ENCODE results near the gene CORO7.

Gene CORO7

DNA sequence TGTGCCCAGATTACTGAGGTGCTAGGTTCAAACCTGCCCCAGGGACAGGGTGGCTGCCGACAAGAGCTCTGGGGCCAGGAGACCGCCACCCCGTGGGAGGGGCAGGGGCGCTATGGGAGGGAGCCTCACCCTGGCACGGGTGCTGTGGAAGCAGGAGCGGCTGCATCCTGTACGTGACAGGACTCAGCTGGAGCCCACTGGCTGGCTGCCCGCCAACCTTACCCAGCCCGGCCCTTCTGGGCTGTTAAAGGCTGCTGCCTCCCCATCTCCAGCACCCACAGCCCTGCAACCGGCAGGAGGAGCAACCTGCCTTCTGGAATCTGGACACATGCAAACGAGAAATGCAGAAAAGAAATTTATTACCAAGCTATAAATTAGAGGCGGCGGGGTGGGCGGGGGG is 76.5 kb downstream of the CORO7 start:
- Histone ChIP-seq H2AFZ (ENCODE audit: low read length) (no peak overlapping the region), H3K4me3 (ENCODE audit: low read depth, low read length, poor library complexity, severe bottlenecking) (no peak overlapping the region), H3K9me2 (ENCODE audit: low read depth, low read length) (no peaks in the 10 kb centered on the region), H4K20me1 (ENCODE audit: insufficient read depth, low read length) (no peaks in the 10 kb centered on the region), H3F3A (ENCODE audit: insufficient read depth, low read length) (no peaks in the 10 kb centered on the region), H3K27ac (ENCODE audit: low read depth, low read length, poor library complexity, severe bottlenecking) (no peak overlapping the region), H3K27me3 (ENCODE audit: insufficient read depth, low read length) (no peaks in the 10 kb centered on the region), H3K4me1 (ENCODE audit: insufficient read depth, low read length, severe bottlenecking) (no peaks in the 10 kb centered on the region), H3K9me3 (ENCODE audit: low read length) (no peaks in the 10 kb centered on the region), H3K36me3 (ENCODE audit: insufficient read depth, low read length) (peaks cover 35% of the 10 kb centered on the region), H3K9ac (ENCODE audit: low read length) (no peak overlapping the region), H3K4me2 (ENCODE audit: low read length) (no peak overlapping the region), H3K79me2 (ENCODE audit: insufficient read depth, low read length) (peaks cover 4% of the 10 kb centered on the region; the same call in 1 of the 2 replicates)
- TF ChIP-seq, protein P1, sequence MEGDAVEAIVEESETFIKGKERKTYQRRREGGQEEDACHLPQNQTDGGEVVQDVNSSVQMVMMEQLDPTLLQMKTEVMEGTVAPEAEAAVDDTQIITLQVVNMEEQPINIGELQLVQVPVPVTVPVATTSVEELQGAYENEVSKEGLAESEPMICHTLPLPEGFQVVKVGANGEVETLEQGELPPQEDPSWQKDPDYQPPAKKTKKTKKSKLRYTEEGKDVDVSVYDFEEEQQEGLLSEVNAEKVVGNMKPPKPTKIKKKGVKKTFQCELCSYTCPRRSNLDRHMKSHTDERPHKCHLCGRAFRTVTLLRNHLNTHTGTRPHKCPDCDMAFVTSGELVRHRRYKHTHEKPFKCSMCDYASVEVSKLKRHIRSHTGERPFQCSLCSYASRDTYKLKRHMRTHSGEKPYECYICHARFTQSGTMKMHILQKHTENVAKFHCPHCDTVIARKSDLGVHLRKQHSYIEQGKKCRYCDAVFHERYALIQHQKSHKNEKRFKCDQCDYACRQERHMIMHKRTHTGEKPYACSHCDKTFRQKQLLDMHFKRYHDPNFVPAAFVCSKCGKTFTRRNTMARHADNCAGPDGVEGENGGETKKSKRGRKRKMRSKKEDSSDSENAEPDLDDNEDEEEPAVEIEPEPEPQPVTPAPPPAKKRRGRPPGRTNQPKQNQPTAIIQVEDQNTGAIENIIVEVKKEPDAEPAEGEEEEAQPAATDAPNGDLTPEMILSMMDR (IDR thresholded peaks at IDR 0.05; ENCODE audit: low read length), result no peak
- no peak for TF ChIP-seq EZH2 (IDR thresholded peaks at IDR 0.05; ENCODE audit: borderline replicate concordance, low read length)

DNA sequence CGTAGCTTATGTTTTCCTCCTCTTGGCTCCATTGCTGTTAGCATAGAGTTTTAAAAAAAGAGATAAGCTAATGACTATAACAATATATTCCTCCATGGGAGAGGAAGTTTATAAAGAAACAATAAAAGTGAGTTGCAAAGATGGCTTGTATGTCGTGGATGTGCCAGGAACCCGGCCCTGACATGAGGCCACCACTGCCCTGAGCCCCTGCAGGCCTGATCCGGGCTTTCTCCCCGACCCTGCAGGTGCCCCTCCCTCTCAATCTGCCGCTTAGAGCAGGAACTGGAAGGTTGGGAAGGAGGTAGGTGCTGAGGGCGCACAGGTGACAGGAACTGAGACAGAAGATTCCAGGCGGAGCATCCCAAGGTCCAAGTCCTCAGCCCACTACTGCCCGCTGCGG is 76.9 kb downstream of the CORO7 start:
- Histone ChIP-seq H3K9me2 (ENCODE audit: low read depth, low read length) (no peaks in the 10 kb centered on the region), H3K4me1 (ENCODE audit: insufficient read depth, low read length, severe bottlenecking) (no peaks in the 10 kb centered on the region), H2AFZ (ENCODE audit: low read length) (no peak overlapping the region), H3K9me3 (ENCODE audit: low read length) (no peaks in the 10 kb centered on the region), H3K27me3 (ENCODE audit: insufficient read depth, low read length) (no peaks in the 10 kb centered on the region), H3K36me3 (ENCODE audit: insufficient read depth, low read length) (peaks cover 35% of the 10 kb centered on the region), H3K79me2 (ENCODE audit: insufficient read depth, low read length) (peaks cover 4% of the 10 kb centered on the region; the same call in 1 of the 2 replicates), H3F3A (ENCODE audit: insufficient read depth, low read length) (no peaks in the 10 kb centered on the region), H4K20me1 (ENCODE audit: insufficient read depth, low read length) (no peaks in the 10 kb centered on the region), H3K27ac (ENCODE audit: low read depth, low read length, poor library complexity, severe bottlenecking) (no peak overlapping the region), H3K4me2 (ENCODE audit: low read length) (no peak overlapping the region), H3K9ac (ENCODE audit: low read length) (no peak overlapping the region), H3K4me3 (ENCODE audit: low read depth, low read length, poor library complexity, severe bottlenecking) (no peak overlapping the region)
- TF ChIP-seq EZH2 (IDR thresholded peaks at IDR 0.05; ENCODE audit: borderline replicate concordance, low read length), result no peak
- TF ChIP-seq, protein P1 (IDR thresholded peaks at IDR 0.05; ENCODE audit: low read length), result no peak

DNA sequence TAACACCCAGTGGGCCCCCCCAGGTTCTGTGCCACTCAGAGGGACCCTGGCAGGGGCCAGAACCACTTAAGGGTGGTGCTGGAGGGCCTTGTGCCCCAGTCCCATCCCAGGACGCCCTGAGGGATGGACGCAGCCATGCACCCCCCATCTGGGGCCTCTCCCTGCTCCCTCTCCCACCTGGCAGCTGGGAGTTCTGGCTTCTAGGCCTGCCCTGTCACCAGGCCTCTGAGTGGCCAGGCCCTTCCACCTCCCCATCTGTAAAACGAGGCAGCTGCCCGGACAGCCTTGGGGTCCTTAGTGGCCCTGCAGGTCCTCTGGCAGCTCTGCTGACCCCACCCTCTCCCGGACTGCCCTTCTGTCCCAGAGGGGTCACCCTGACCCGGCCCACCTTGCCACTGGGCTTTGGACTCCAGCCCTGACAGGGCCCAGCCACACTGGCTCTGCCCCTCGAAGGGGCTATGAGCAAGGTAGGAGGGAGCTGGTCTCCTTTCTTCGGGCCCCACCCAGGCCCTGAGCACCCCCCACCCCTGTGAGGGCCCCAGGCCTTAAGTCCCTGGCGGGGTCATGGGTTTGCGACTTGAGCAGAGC is 77.6 kb downstream of the CORO7 start:
- H4K20me1 ChIP-seq (ENCODE audit: insufficient read depth, low read length), result no peaks in the 10 kb centered on the region

More for the DNA sequence above, 77.6 kb downstream of the CORO7 start:
- Histone ChIP-seq H3K27ac (ENCODE audit: low read depth, low read length, poor library complexity, severe bottlenecking) (no peak overlapping the region), H3K9me2 (ENCODE audit: low read depth, low read length) (no peaks in the 10 kb centered on the region), H3K79me2 (ENCODE audit: insufficient read depth, low read length) (peaks cover 2% of the 10 kb centered on the region; the same call in 1 of the 2 replicates), H2AFZ (ENCODE audit: low read length) (no peak overlapping the region), H3K4me2 (ENCODE audit: low read length) (no peak overlapping the region), H3K4me3 (ENCODE audit: low read depth, low read length, poor library complexity, severe bottlenecking) (no peak overlapping the region), H3K4me1 (ENCODE audit: insufficient read depth, low read length, severe bottlenecking) (no peaks in the 10 kb centered on the region), H3K27me3 (ENCODE audit: insufficient read depth, low read length) (no peaks in the 10 kb centered on the region), H3K9ac (ENCODE audit: low read length) (no peak overlapping the region), H3K9me3 (ENCODE audit: low read length) (no peaks in the 10 kb centered on the region), H3F3A (ENCODE audit: insufficient read depth, low read length) (no peaks in the 10 kb centered on the region), H3K36me3 (ENCODE audit: insufficient read depth, low read length) (peaks cover 35% of the 10 kb centered on the region)
- TF ChIP-seq EZH2 (IDR thresholded peaks at IDR 0.05; ENCODE audit: borderline replicate concordance, low read length), result no peak
- TF ChIP-seq, protein P1 (IDR thresholded peaks at IDR 0.05; ENCODE audit: low read length), result no peak
